Astrocyte (in vitro differentiated cells and primary cell): ENCODE measurements around the gene PIGR.
A peak's percentile ranks its signal among the peaks of the same experiment; 100 is the strongest.

ENCODE experiments used
- CTCF ChIP-seq: IDR thresholded peaks from 2 replicates; pipeline ENCODE4 v1.5.1; 2011; ENCODE audit warnings: low read depth, mild to moderate bottlenecking, inconsistent platforms, low read length, moderate library complexity; ENCODE audit not compliant: insufficient read depth
- EZH2 ChIP-seq: IDR thresholded peaks from 2 replicates; pipeline ENCODE4 v1.6.1; 2012; ENCODE audit warnings: mild to moderate bottlenecking, low read length, inconsistent platforms; ENCODE audit not compliant: insufficient read depth

- peak; percentile 8 for TF ChIP-seq CTCF
- TF ChIP-seq EZH2: no peak
Measured at GRCh38 chr1:206882555-206882954, 63.7 kb downstream of the PIGR start.
